ENCODE results near the gene ROBO4.

The ROBO4 gene

DNA sequence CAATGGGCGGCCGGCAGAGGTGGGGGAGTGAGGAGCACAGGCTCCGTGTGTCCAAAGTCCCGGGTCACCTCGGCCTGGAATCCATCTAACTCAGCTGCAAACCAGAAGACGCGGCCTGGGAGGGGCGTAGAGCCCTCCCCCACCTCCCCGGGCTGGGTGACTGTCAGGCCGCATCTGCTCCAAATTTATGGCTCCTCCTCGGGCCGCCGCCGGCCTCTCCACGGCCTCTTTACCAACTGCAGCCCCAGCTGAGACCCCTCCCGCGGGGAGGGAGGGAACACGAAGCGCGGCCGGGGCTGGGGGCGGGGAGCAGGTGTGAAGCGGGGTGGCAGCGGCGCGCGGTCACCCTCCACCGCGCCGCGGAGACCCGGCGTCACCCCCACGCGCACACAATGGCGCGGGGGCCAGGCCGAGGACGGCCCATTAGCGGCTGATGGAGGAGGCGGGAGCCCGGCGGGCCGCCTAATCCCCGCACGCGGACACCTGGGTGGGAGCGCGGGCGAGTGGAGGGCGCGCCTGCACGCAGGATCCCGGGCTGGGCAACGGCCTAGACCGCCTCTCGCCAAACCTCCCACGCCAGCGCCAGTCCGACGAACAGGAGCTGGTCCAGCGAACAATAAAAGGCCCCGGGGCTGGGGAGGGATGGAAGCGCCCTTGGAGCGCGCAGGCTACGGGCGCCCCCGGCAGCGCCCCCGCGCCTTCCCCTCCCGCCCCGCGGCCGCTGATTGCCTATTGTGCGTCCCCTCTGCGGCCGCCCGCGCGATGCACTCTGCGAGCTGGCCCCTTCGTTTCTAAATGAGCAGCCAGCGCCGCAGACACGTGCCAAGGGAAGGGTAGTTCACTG, 58.3 kb downstream of the ROBO4 start:
- DNase-seq = no peak

DNA sequence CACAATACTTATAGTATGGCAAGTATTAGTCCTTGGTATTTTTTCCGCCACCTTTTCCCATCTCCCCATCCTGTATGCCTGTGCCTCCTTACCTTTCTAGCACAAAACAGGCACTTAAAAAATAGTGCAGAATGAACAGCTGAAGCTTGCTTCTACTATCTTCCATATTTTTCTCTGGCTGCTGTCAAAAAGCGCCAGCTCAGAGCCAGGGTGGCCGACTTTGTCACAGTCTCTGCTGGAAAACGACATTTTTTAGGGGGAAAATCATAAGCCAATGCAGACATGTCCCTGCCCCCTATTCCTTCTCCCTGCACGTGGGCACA, 58.9 kb downstream of the ROBO4 start:
- DNase-seq = no peak

DNA sequence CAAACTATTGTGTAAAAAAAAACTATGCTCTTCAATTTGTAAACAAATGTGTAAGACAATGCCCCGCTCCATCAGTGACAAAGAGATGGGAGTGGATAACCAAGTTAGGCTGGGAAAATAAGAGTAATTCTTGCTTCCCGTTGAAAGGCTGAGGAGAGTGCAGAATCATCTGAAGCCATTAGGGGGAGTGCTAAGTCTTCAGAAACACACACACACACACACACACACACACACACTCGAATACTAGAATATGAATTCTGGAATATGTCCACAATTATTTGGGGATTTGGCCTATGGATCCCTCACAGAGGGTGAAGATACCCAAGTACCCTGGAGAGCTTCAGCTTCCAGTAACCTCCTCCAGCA, 60.2 kb downstream of the ROBO4 start:
- no peak for DNase-seq

DNA sequence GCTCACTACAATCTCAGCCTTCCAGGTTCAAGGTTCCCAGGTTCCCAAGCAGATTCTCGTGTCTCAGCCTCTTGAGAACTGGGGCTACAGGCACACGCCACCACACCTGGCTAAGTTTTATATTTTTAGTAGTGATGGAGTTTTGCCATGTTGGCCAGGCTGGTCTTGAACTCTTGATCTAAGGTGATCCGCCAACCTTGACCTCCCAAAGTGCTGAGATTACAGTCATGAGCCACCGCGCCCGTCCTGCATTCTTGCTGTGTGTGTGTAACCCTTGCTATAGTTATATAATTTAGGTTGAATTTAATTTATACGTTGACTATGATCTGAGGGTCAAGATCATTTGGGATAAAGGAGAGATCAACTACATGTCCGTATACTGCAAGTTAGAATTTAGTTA, 61.7 kb downstream of the ROBO4 start:
- no peak for DNase-seq

DNA sequence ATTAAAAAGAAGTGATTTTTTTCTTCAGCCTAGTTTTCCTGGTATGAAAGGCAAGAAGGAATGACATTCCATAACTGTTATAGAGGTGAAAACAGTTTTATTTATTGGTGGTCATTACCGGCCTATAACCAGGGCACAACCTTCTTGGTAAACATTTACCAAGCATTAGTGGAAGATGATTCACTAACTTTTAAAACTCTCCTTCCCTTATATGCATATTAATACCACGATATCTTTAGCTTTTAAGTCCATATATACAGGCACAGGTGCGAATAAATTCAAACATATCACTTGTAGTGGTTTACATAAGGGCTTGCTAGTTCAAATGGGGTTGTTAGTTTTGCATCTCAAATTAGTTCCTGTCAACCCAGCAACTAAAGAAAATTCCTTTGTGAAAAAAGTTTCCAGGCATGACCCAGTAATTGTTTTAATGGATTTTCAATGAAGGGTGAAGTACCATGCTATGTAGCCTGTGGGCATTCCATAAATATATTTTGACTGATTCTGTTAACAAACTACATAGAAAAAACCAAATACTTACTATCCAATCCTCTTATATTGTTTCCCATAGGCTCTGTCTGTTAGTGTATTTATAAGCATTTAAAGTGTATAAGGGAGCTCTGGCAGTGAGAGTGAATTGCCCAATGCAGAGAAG, 63.0 kb downstream of the ROBO4 start:
- DNase-seq = no peak

All from activated CD4-positive, CD25-positive, alpha-beta regulatory T cell (primary cell).